IMR-90 (cell line): ENCODE data around the gene MSL3B.
A peak's percentile ranks its signal among the peaks of the same experiment; 100 is the strongest.

Source experiments
- ATAC-seq: fragments of 200-7000 bp; cut with Tn5 transposase; 2 replicates; pipeline ENCODE4 v1.9.1; 2020; ENCODE audit warnings: low read depth, mild to moderate bottlenecking, moderate library complexity
- BruUV-seq: library from RNA; stranded (reverse); fragments of 400-500 nt; replicated peaks from 2 replicates; lab custom pipeline; 2021; lab: Mats Ljungman, UMichigan
- CTCF ChIA-PET: fragments of 300-600 bp; formaldehyde crosslinking; extraction: SDS; loops from one replicate; lab custom pipeline; 2021; ENCODE audit warnings: antibody characterized with exemption; lab: Yijun Ruan, JAX
- POLR2A ChIA-PET: fragments of 300-600 bp; sonication (Branson Sonifier 250); formaldehyde crosslinking; loops from one replicate; lab custom pipeline; 2022; ENCODE audit warnings: antibody characterized with exemption; ENCODE audit not compliant: unreplicated experiment; lab: Charles Lee
- DNase-seq: peaks from one replicate; pipeline ENCODE4 v3.0.0; 2013
- H2AFZ ChIP-seq: replicated peaks from 2 replicates; pipeline ENCODE3; 2013; ENCODE audit warnings: low read length, mild to moderate bottlenecking; ENCODE audit not compliant: poor library complexity
- H2AK5ac ChIP-seq: 2 replicates; pipeline ENCODE4 v1.6.1; 2013; ENCODE audit warnings: low read depth, low read length, inconsistent platforms
- H2AK9ac ChIP-seq: replicated peaks from 2 replicates; pipeline ENCODE3; 2013; ENCODE audit warnings: mild to moderate bottlenecking, low read depth, low read length, moderate library complexity; ENCODE audit not compliant: poor library complexity
- H2BK120ac ChIP-seq: 2 replicates; pipeline ENCODE4 v1.6.1; 2013; ENCODE audit warnings: low read depth, low read length, inconsistent platforms
- H2BK15ac ChIP-seq: 3 replicates; pipeline ENCODE4 v1.6.1; 2013; ENCODE audit warnings: low read depth, low read length, inconsistent platforms
- H2BK20ac ChIP-seq: 2 replicates; pipeline ENCODE4 v1.6.1; 2013; ENCODE audit warnings: low read depth, mild to moderate bottlenecking, inconsistent platforms, low read length, moderate library complexity
- H2BK5ac ChIP-seq: 2 replicates; pipeline ENCODE4 v1.6.1; 2013; ENCODE audit warnings: mild to moderate bottlenecking, low read depth, low read length, inconsistent platforms; ENCODE audit not compliant: poor library complexity, severe bottlenecking
- H3K14ac ChIP-seq: replicated peaks from 2 replicates; pipeline ENCODE4 v1.6.1; 2013; ENCODE audit warnings: low read depth, low read length, inconsistent platforms
- H3K18ac ChIP-seq: 2 replicates; pipeline ENCODE4 v1.6.1; 2013; ENCODE audit warnings: low read depth, low read length, control low read depth
- H3K23ac ChIP-seq: 2 replicates; pipeline ENCODE4 v1.6.1; 2013; ENCODE audit warnings: low read depth, low read length, inconsistent platforms
- H3K27ac ChIP-seq: 2 replicates; pipeline ENCODE4 v1.5.1; 2013; ENCODE audit warnings: mild to moderate bottlenecking, control low read depth, low read length; ENCODE audit not compliant: insufficient read depth
- H3K27me3 ChIP-seq: 2 replicates; pipeline ENCODE4 v1.6.1; 2013; ENCODE audit warnings: low read length; ENCODE audit not compliant: control insufficient read depth, insufficient read depth
- H3K36me3 ChIP-seq: 2 replicates; pipeline ENCODE4 v1.6.1; 2013; ENCODE audit warnings: low read length, mixed read lengths; ENCODE audit not compliant: control insufficient read depth, insufficient read depth
- H3K4ac ChIP-seq: 2 replicates; pipeline ENCODE4 v1.6.1; 2013; ENCODE audit warnings: low read depth, low read length, inconsistent platforms
- H3K4me1 ChIP-seq: 2 replicates; pipeline ENCODE4 v1.6.1; 2013; ENCODE audit warnings: low read length, mixed read lengths; ENCODE audit not compliant: control insufficient read depth, insufficient read depth
- H3K4me2 ChIP-seq: 2 replicates; pipeline ENCODE4 v1.6.1; 2013; ENCODE audit warnings: low read depth, mild to moderate bottlenecking, control low read depth, low read length, moderate library complexity
- H3K4me3 ChIP-seq: 2 replicates; pipeline ENCODE4 v1.5.1; 2013; ENCODE audit warnings: low read depth, mild to moderate bottlenecking, control low read depth, low read length, moderate library complexity; ENCODE audit not compliant: insufficient read depth
- H3K56ac ChIP-seq: 2 replicates; pipeline ENCODE4 v1.6.1; 2013; ENCODE audit warnings: low read length, inconsistent platforms; ENCODE audit not compliant: insufficient read depth; ENCODE audit errors: extremely low read depth
- H3K79me1 ChIP-seq, 2 experiments: 2 replicates each; pipeline ENCODE4 v1.6.1; 2013; ENCODE audit warnings: low read length in 2 of 2, inconsistent platforms in 1 of 2, low read depth in 1 of 2
- H3K9ac ChIP-seq: 2 replicates; pipeline ENCODE4 v1.6.1; 2013; ENCODE audit warnings: low read depth, low read length, control low read depth
- H3K9me1 ChIP-seq: 2 replicates; pipeline ENCODE4 v1.6.1; 2013; ENCODE audit warnings: low read length, inconsistent platforms; ENCODE audit not compliant: insufficient read depth
- H3K9me3 ChIP-seq: 2 replicates; pipeline ENCODE4 v1.6.1; 2013; ENCODE audit warnings: low read length; ENCODE audit not compliant: control insufficient read depth, insufficient read depth
- H4K20me1 ChIP-seq: 2 replicates; pipeline ENCODE4 v1.6.1; 2013; ENCODE audit warnings: low read length, inconsistent platforms; ENCODE audit not compliant: insufficient read depth
- H4K5ac ChIP-seq: 2 replicates; pipeline ENCODE4 v1.6.1; 2013; ENCODE audit warnings: mild to moderate bottlenecking, low read depth, low read length, control low read depth
- H4K8ac ChIP-seq, 2 experiments: 2 replicates each; pipeline ENCODE4 v1.6.1; 2013; ENCODE audit warnings: low read depth in 2 of 2, low read length in 2 of 2, control low read depth in 1 of 2, inconsistent platforms in 1 of 2
- H4K91ac ChIP-seq: 2 replicates; pipeline ENCODE4 v1.6.1; 2013; ENCODE audit warnings: low read depth, low read length, inconsistent platforms; ENCODE audit not compliant: insufficient read depth
- BHLHE40 ChIP-seq: fragments of 150-350 bp; IDR thresholded peaks from 2 replicates; pipeline ENCODE4 v1.6.1; 2016; ENCODE audit warnings: mild to moderate bottlenecking, low read depth, low read length
- CHD1 ChIP-seq: IDR thresholded peaks from 2 replicates; pipeline ENCODE4 v1.6.1; 2012; ENCODE audit warnings: low read depth, low read length, improper control_type of control experiment
- FOS ChIP-seq: fragments of 150-350 bp; IDR thresholded peaks from 2 replicates; pipeline ENCODE4 v1.6.1; 2016; ENCODE audit warnings: low read depth, low read length
- MAZ ChIP-seq: IDR thresholded peaks from 2 replicates; pipeline ENCODE4 v1.6.1; 2012; ENCODE audit warnings: low read depth, mild to moderate bottlenecking, low read length, improper control_type of control experiment, moderate library complexity, borderline replicate concordance
- RFX5 ChIP-seq: IDR thresholded peaks from 2 replicates; pipeline ENCODE4 v1.8.0; 2012; ENCODE audit warnings: low read depth, mild to moderate bottlenecking, low read length, moderate library complexity
- WGBS, 2 experiments: methylation state at CpG; one replicate each; pipeline versions ENCODE4 v1.1.5 to v1.1.7; 2013; ENCODE audit warnings: missing lambda C conversion rate in 2 of 2; ENCODE audit not compliant: insufficient read length in 1 of 2; ENCODE audit errors: extremely low coverage in 2 of 2; 5-methylcytosine and 5-hydroxymethylcytosine counted together
- dilution Hi-C: fragments of 300-500 bp; cut with HindIII; formaldehyde crosslinking; loops from one replicate; pipeline ENCODE4 v1.14.3; 2018; ENCODE audit warnings: low sequenced_read_pairs; ENCODE audit not compliant: unreplicated experiment
- in situ Hi-C: fragments of 300-500 bp; cut with MboI; formaldehyde crosslinking; loops from 3 replicates; pipeline ENCODE4 v1.14.3; 2019; ENCODE audit warnings: low sequenced_read_pairs, inconsistent platforms, mixed read lengths
- intact Hi-C: fragments of 100-400 bp; cut with micrococcal nuclease; formaldehyde crosslinking; loops from 2 replicates; pipeline ENCODE4 v1.10.0; 2022

Gene MSL3B

GRCh38 chr2:233817361-233817911 is 50.8 kb downstream of the MSL3B start:
- H2AK9ac ChIP-seq = peak overlapping the region; percentile 66
- H3K4ac ChIP-seq = no peak overlapping the region
- no peak overlapping the region for H2AK5ac ChIP-seq
- H3K56ac ChIP-seq = no peak overlapping the region
- no peak overlapping the region for H3K4me2 ChIP-seq
- H3K14ac ChIP-seq = no peak overlapping the region
- H4K91ac ChIP-seq = no peak overlapping the region
- dilution Hi-C loops (no loop called here), in situ Hi-C loops (no loop called here), intact Hi-C loops (no loop called here)
- H3K18ac ChIP-seq = no peak overlapping the region
- DNase-seq (peak; percentile 20), ATAC-seq (peak; percentile 50)
- CTCF ChIA-PET = no interaction called here
- no peaks in the 10 kb centered on the region for H4K20me1 ChIP-seq
- H2BK20ac ChIP-seq = no peak overlapping the region
- H3K4me3 ChIP-seq = no peak overlapping the region
- TF ChIP-seq MAZ = no peak
- no peak for TF ChIP-seq BHLHE40
- TF ChIP-seq FOS = no peak
- TF ChIP-seq RFX5 = no peak
- no peak for TF ChIP-seq CHD1
- POLR2A ChIA-PET = no interaction called here
- no peaks in the 10 kb centered on the region for H3K4me1 ChIP-seq
- no peaks in the 10 kb centered on the region for H3K9me3 ChIP-seq
- no peak overlapping the region for H3K23ac ChIP-seq
- H2BK5ac ChIP-seq = no peak overlapping the region
- H3K36me3 ChIP-seq = no peaks in the 10 kb centered on the region
- H3K27ac ChIP-seq = no peak overlapping the region
- H2BK15ac ChIP-seq = no peak overlapping the region
- no peaks in the 10 kb centered on the region for H3K79me1 ChIP-seq
- no peak overlapping the region for H4K5ac ChIP-seq
- H2BK120ac ChIP-seq = no peak overlapping the region
- H2AFZ ChIP-seq = no peak overlapping the region
- H3K9ac ChIP-seq = no peak overlapping the region
- peaks cover 7% of the 10 kb centered on the region; the same call in 1 of the 2 replicates for H3K27me3 ChIP-seq
- no peak overlapping the region for H4K8ac ChIP-seq
- BruUV-seq = no TSS peak
- WGBS, 2 experiments = 100% methylated on average over 1 of the region's 3 CpGs; no CpG with 5 or more reads in 1 of the 2 experiments
- no peaks in the 10 kb centered on the region for H3K9me1 ChIP-seq
